Stomach (tissue), 4 donors: ENCODE measurements around the gene EPHA6.

Experiments used
- CTCF ChIP-seq, 7 experiments: fragments of 450-650 bp in 4 of 7; fragments of 200-600 bp in 3 of 7; sonication (generic) in 3 of 7; IDR thresholded peaks; one replicate each; pipeline ENCODE4 v1.5.1; 2016 to 2019; ENCODE audit warnings: antibody characterized with exemption in 7 of 7, control low read depth in 2 of 7, mild to moderate bottlenecking in 1 of 7
- EP300 ChIP-seq: sonication (generic); formaldehyde crosslinking; IDR thresholded peaks from one replicate; pipeline ENCODE4 v1.6.1; 2017; ENCODE audit warnings: antibody characterized with exemption
- POLR2A ChIP-seq, 4 donors: fragments of 450-650 bp; IDR thresholded peaks; one replicate each; pipeline ENCODE4 v1.6.1; 2016; ENCODE audit warnings: antibody characterized with exemption in 4 of 4, control low read depth in 2 of 4, mild to moderate bottlenecking in 1 of 4, moderate library complexity in 1 of 4
- POLR2AphosphoS5 ChIP-seq, 3 donors: sonication (generic); formaldehyde crosslinking; IDR thresholded peaks; one replicate each; pipeline ENCODE4 v1.6.1; 2016; ENCODE audit warnings: antibody characterized with exemption in 3 of 3

GRCh38 chr3:97235611-97236315 lies 421.4 kb downstream of the EPHA6 start:
- TF ChIP-seq CTCF (IDR thresholded peaks at IDR 0.05) (no peak), POLR2AphosphoS5 (IDR thresholded peaks at IDR 0.05) (no peak), EP300 (no peak), POLR2A (IDR thresholded peaks at IDR 0.05) (no peak)
